GM19035 (cell line): Measurements from ENCODE around the gene TEX13A.
"Not testable (repeated sequence)": the region's sequence is repeated elsewhere in the genome, so short reads cannot be mapped to it uniquely, and the experiment has no call there.

Experiments
- ATAC-seq: cut with Tn5 transposase; IDR thresholded peaks from one replicate; pipeline ENCODE4 v1.9.1; 2021; ENCODE audit not compliant: unreplicated experiment

TEX13A gene

GRCh38 chrX:105220636-105221035 is at the start of gene TEX13A:
Gene TEX13A, minus strand, starts transcription at chrX:105220694. Its CDS starts 297 bp downstream, at chrX:105220397.
- no peak for ATAC-seq

DNA sequence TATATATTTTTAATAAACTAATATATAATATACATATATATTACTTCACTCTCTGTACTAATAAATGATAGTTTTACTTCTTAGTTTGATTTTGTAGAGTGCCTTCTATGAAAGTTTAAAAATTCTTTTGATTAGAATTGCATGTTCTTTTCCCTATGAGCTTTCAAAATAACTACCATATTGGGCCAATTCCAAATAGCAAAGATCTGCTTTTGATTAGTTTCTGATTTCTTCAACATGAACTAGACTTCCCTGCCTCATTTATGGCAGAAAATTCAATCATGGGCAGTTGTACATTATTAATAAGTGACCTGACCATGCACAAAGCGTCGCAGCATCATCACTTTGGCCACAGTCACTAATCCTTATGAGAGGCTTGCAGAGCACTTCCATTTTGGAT is 48.9 kb upstream of the TEX13A start:
- ATAC-seq: no peak

DNA sequence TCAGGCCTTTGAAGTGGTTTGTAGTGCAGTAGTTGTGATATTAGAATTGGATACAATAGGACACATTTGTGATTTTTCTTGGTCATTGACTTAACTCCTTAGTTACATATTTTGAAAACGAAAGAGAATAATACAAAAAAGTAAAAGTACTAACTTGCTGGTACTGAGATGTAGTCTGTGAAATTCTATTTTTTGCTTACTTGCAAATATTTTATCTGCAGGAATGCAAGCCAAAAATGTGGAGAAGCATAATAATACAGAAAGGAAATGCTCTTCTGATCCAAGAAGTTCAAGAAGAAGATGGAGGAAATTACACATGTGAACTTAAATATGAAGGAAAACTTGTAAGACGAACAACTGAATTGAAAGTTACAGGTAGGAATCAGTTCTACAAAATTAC is 46.7 kb upstream of the TEX13A start:
- no peak for ATAC-seq

DNA sequence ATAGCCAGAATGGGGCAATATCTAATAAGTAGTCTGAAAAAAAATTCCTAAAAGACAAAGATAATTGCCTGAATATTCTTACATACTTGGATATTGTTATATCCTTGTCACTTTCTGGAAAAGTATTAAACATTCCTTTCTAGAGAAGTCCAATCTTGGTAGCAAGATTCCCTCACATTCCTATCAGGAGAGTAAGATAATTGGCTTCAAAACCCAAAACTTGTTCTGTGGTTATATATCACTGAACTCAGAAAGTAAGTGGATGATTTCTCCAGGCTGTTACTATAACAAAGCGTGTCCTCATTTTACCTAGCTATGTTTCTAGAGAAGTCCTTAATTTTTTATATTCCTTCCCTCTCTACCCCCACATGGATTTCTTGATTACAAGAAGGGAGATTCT is 46.0 kb upstream of the TEX13A start:
- ATAC-seq: no peak

DNA sequence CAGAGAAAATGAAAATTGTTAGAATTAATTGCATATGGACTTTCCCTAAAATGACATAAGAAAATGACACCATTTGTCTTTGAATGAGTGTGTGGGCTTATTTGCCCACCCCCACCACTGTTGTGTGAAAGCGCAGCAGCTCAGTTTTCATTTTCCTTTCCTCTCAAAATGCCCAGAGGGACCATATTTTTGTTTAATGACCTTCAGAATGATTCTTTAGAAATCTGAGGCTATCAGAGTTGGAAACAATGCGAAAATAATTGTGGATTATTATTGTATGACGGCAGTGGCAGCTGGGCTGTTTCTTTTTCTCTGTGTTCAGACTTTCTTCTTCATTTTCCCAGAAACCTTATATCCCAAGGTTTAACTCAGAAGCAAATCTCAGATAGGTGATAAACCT is 44.6 kb upstream of the TEX13A start:
- no peak for ATAC-seq

- ATAC-seq: no peak
Observed at GRCh38 chrX:105263801-105264200, 43.3 kb upstream of the TEX13A start.

- ATAC-seq: no peak
Observed at GRCh38 chrX:105263171-105263570, 42.7 kb upstream of the TEX13A start.

DNA sequence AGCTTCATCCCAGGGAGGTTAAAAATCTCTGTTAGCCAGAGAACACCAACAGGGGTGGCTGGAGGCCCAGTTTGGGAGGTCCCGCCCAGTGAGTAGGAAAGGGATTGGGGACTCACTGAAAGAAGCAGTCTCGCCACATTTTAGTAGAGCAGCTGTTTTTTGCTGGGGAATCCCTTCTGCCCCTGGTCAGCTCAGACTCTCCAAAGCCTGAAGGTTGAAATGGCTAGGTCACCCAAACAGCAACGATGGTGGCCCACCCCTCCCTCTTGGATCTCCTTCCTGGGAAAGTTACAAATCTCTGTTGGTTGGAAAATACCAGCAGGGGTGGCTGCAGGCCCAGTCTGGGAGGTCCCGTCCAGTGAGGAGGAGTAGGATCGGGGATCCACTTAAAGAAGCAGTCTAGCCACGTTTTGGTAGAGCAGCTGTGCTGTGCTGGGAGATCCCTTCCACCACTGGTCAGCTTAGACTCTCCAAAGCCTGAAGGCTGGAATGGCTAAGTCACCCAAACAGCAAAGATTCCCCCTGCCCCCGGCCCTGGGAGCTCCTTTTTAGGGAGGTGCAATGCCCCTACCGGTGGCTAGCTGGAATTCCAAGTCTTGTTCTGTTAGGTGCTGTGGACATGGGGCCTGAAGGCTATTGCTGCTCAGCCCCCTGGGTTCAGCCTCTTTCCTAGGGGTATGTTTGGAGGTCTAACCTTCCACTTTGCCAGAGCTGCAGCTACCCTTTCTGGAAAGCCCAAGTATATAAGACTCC is 40.0 kb upstream of the TEX13A start:
- no peak for ATAC-seq

DNA sequence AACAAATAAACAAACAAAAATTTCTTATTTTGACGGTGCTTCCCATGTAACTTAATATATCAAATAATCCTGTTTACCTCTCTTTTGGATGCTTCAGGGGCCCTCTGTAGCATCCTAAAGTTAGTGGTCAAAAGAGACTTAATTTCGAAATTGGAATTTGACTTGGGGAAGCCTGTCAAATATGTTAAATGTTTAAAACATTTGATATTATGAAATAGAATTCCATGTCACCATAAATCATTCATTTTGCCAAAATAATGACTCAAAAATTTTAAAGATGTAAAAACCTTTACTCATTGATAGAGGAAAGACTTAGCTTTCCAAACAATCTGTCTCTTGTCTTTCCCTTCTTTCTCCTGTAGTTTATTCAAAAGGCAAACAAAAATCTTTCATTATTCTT is 20.6 kb upstream of the TEX13A start:
- ATAC-seq: no peak

DNA sequence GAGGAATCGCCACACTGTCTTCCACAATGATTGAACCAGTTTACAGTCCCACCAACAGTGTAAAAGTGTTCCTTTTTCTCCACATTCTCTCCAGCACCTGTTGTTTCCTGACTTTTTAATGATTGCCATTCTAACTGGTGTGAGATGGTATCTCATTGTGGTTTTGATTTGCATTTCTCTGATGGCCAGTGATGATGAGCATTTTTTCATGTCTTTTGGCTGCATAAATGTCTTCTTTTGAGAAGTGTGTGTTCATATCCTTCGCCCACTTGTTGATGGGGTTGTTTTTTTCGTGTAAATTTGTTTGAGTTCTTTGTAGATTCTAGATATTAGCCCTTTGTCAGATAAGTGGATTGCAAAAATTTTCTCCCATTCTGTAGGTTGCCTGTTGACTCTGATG is 16.9 kb upstream of the TEX13A start:
- not testable (repeated sequence) for ATAC-seq

- no peak for ATAC-seq
Observed at GRCh38 chrX:105229146-105229545, 8.7 kb upstream of the TEX13A start.

DNA sequence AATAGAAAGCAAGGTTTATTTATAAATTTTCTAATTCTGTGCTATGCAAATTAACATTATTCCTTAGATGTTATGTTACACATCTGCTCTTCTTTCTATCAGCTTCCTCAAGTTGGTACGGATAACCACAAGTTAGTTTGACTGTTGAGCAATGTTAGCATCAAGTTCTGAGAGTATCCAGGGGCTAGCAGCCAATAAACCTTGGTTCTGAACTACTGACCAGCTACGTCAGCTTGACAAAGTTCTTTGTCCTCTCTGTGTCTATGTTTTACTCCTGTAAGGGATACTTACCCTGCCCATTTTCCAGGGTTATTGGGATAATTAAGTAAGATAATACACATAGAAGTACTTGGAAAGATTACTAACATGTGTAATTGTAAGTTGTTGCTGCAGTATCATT is 8.1 kb upstream of the TEX13A start:
- ATAC-seq: no peak

DNA sequence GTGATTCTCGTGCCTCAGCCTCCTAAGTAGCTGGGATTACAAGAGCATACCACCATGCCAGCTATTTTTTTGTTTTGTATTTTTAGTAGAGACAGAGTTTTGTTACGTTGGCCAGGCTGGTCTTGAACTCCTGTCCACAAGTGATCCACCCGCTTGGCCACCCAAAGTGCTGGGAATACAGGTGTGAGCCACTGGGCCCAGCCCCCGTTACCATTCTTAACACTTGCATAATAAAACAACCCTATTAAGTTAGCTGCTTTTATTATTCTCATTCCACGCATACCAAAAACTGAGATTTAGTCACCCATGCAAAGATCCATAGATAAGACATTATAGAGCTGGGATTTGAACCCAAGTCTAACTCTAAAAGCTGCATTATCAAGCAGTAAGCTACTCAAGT is 6.0 kb upstream of the TEX13A start:
- ATAC-seq: no peak

GRCh38 chrX:105221374-105221773 is 880 bp upstream of the TEX13A start:
- no peak for ATAC-seq

GRCh38 chrX:105219454-105220401 is 766 bp downstream of the TEX13A start:
- no peak for ATAC-seq

DNA sequence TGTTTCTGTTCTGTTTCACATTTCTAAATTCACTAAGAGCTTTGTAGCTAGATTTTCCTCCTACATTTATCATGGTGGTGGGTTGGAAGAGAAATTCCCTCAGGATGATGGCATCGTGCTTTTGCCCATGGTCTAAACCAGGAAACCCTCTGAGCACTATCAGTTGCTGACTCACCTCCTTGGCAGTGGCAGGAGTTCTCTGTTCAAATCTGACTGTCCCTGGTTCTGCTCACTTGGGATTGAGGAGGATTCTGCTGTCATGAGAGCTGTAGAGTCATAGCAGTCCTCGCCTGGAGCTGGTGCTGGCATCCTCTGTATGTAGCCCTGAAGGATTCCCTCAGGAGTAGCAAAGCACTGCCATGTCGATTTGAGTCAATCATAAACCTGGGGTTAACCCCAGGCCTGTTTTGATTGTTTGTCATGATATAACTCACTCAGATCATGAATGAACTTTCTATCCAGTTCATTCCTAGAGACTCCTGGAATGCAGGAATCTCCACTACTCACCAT is 9.4 kb downstream of the TEX13A start:
- no peak for ATAC-seq

GRCh38 chrX:105210258-105210657 is 10.2 kb downstream of the TEX13A start:
- ATAC-seq: no peak

DNA sequence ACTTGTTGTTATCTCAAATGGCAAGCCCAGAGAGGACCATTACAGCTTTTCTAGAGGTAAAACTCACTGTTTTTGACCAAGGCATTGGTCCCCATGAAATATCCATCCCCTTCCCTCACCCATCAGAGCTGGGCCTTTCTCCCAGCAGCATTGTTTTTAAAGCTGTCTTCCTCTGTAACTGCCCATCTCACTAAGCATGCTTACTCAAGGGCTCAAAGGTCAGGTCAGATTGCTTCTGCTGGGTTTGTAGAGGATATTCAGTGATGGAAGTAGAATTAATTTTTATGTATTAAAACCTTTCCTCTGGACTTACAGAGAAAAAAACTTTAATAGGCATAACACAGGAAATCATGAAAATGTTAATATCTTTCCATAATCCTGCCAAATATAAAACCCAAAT is 11.1 kb downstream of the TEX13A start:
- ATAC-seq: no peak

- ATAC-seq: no peak
Observed at GRCh38 chrX:105191878-105192277, 28.6 kb downstream of the TEX13A start.

- ATAC-seq: peak; percentile 55
Observed at GRCh38 chrX:105190252-105190853, 30.1 kb downstream of the TEX13A start.

DNA sequence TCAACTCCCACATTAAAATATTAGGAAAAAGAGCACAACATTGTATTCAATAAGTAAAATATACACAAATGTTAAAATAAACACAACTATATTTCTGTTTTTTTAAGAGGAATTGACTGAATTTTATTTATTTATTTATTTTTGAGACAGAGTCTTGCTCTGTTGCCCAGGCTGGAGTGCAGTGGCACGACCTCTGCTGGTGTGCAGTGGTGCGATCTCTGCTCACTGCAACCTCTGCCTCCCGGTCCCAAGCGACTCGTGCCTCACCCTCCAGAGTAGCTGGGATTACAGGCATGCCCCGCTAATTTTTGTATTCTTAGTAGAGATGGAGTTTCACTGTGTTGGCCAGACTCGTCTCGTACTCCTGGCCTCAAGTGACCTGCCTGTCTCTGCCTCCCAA is 31.4 kb downstream of the TEX13A start:
- no peak for ATAC-seq

- no peak for ATAC-seq
Observed at GRCh38 chrX:105179644-105180043, 40.9 kb downstream of the TEX13A start.
